ENCODE data around the gene HUNK.

Gene HUNK

GRCh38 chr21:31830701-31831100 is 42.1 kb upstream of the HUNK start:
- no peak for ATAC-seq
- no peak for TF ChIP-seq RARB (CRISPR knock-in tag; IDR thresholded peaks at IDR 0.05)
- TF ChIP-seq ZC3H10 (CRISPR knock-in tag; IDR thresholded peaks at IDR 0.05), result no peak
- TF ChIP-seq ARNTL (CRISPR knock-in tag; IDR thresholded peaks at IDR 0.05; ENCODE audit: borderline replicate concordance, low read depth), result no peak
- no peak for TF ChIP-seq PPARA (CRISPR knock-in tag; IDR thresholded peaks at IDR 0.05; ENCODE audit: borderline replicate concordance)
- no peak for TF ChIP-seq GLIS3 (CRISPR knock-in tag; IDR thresholded peaks at IDR 0.05)
- TF ChIP-seq CSDC2 (CRISPR knock-in tag; IDR thresholded peaks at IDR 0.05), result no peak
- no peak for TF ChIP-seq CREB5 (CRISPR knock-in tag; IDR thresholded peaks at IDR 0.05; ENCODE audit: low read depth)
- no peak for TF ChIP-seq TCF4 (CRISPR knock-in tag; IDR thresholded peaks at IDR 0.05; ENCODE audit: borderline replicate concordance)
- TF ChIP-seq ZNF565 (CRISPR knock-in tag; conservative IDR thresholded peaks at IDR 0.05; ENCODE audit: low read depth), result no peak
- TF ChIP-seq CSRNP3 (CRISPR knock-in tag; IDR thresholded peaks at IDR 0.05), result no peak
- TF ChIP-seq PATZ1 (CRISPR knock-in tag; IDR thresholded peaks at IDR 0.05; ENCODE audit: borderline replicate concordance), result no peak
- TF ChIP-seq TOX (CRISPR knock-in tag; IDR thresholded peaks at IDR 0.05; ENCODE audit: borderline replicate concordance), result no peak
- no peak for TF ChIP-seq ESRRG (CRISPR knock-in tag; IDR thresholded peaks at IDR 0.05)
- TF ChIP-seq POU6F1 (CRISPR knock-in tag; IDR thresholded peaks at IDR 0.05; ENCODE audit: borderline replicate concordance, low read depth), result no peak
- TF ChIP-seq OSR1 (CRISPR knock-in tag; IDR thresholded peaks at IDR 0.05), result no peak
- no peak for TF ChIP-seq ZFP30 (CRISPR knock-in tag; IDR thresholded peaks at IDR 0.05)
- no peak for TF ChIP-seq BACH2 (CRISPR knock-in tag; IDR thresholded peaks at IDR 0.05; ENCODE audit: borderline replicate concordance)
- TF ChIP-seq ZFP3 (CRISPR knock-in tag; IDR thresholded peaks at IDR 0.05), result no peak
- TF ChIP-seq ZNF70 (CRISPR knock-in tag; IDR thresholded peaks at IDR 0.05), result no peak
- TF ChIP-seq SNAI2 (CRISPR knock-in tag; IDR thresholded peaks at IDR 0.05), result no peak

- ATAC-seq, result no peak
- no peak for TF ChIP-seq ISL1 (CRISPR knock-in tag; IDR thresholded peaks at IDR 0.05)
- TF ChIP-seq CREB5 (CRISPR knock-in tag; IDR thresholded peaks at IDR 0.05; ENCODE audit: low read depth), result no peak
- TF ChIP-seq ARNTL (CRISPR knock-in tag; IDR thresholded peaks at IDR 0.05; ENCODE audit: borderline replicate concordance, low read depth), result no peak
- no peak for TF ChIP-seq TCF4 (CRISPR knock-in tag; IDR thresholded peaks at IDR 0.05; ENCODE audit: borderline replicate concordance)
- TF ChIP-seq ZFP30 (CRISPR knock-in tag; IDR thresholded peaks at IDR 0.05), result no peak
- no peak for TF ChIP-seq ESRRG (CRISPR knock-in tag; IDR thresholded peaks at IDR 0.05)
- no peak for TF ChIP-seq TSHZ2 (CRISPR knock-in tag; IDR thresholded peaks at IDR 0.05)
- no peak for TF ChIP-seq CSDC2 (CRISPR knock-in tag; IDR thresholded peaks at IDR 0.05)
- no peak for TF ChIP-seq PPARA (CRISPR knock-in tag; IDR thresholded peaks at IDR 0.05; ENCODE audit: borderline replicate concordance)
- no peak for TF ChIP-seq PATZ1 (CRISPR knock-in tag; IDR thresholded peaks at IDR 0.05; ENCODE audit: borderline replicate concordance)
- no peak for TF ChIP-seq CSRNP3 (CRISPR knock-in tag; IDR thresholded peaks at IDR 0.05)
- TF ChIP-seq RARB (CRISPR knock-in tag; IDR thresholded peaks at IDR 0.05), result no peak
- TF ChIP-seq BACH2 (CRISPR knock-in tag; IDR thresholded peaks at IDR 0.05; ENCODE audit: borderline replicate concordance), result no peak
- TF ChIP-seq OSR1 (CRISPR knock-in tag; IDR thresholded peaks at IDR 0.05), result no peak
- TF ChIP-seq POU6F1 (CRISPR knock-in tag; IDR thresholded peaks at IDR 0.05; ENCODE audit: borderline replicate concordance, low read depth), result no peak
- TF ChIP-seq ZNF8 (CRISPR knock-in tag; IDR thresholded peaks at IDR 0.05), result no peak
- TF ChIP-seq ZNF70 (CRISPR knock-in tag; IDR thresholded peaks at IDR 0.05), result no peak
Observed at GRCh38 chr21:31837041-31837440, 35.8 kb upstream of the HUNK start.

Measured in SK-N-SH treated with all-trans-retinoic acid at 6 μM for 48 hours (cell line).